ENCODE measurements around the gene PTPRN2.
A peak's percentile ranks its signal among the peaks of the same experiment; 100 is the strongest.
"Not testable (repeated sequence)": the region's sequence is repeated elsewhere in the genome, so short reads cannot be mapped to it uniquely, and the experiment has no call there.

PTPRN2 gene

DNA sequence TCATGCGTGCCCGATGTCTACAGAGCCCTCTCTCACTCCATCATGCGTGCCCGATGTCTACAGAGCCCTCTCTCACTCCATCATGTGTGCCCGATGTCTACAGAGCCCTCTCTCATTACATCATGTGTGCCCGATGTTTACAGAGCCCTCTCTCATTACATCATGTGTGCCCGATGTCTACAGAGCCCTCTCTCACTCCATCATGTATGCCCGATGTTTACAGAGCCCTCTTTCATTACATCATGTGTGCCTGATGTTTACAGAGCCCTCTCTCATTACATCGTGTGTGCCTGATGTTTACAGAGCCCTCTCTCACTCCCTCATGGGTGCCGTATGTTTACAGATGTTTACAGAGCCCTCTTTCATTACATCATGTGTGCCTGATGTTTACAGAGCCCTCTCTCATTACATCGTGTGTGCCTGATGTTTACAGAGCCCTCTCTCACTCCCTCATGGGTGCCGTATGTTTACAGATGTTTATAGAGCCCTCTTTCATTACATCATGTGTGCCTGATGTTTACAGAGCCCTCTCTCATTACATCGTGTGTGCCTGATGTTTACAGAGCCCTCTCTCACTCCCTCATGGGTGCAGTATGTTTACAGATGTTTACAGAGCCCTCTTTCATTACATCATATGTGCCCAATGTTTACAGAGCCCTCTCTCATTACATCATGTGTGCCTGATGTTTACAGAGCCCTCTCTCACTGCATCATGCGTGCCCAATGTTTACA is 739.7 kb downstream of the PTPRN2 start:
- not testable (repeated sequence) for DNase-seq

DNA sequence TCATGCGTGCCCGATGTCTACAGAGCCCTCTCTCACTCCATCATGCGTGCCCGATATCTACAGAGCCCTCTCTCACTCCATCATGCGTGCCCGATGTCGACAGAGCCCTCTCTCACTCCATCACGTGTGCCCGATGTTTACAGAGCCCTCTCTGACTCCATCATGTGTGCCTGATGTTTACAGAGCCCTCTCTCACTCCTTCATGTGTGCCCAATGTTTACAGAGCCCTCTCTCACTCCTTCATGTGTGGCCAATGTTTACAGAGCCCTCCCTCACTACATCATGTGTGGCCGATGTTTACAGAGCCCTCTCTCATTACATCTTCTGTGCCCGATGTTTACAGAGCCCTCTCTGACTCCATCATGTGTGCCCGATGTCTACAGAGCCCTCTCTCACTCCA is 740.9 kb downstream of the PTPRN2 start:
- DNase-seq: peak; percentile 14

DNA sequence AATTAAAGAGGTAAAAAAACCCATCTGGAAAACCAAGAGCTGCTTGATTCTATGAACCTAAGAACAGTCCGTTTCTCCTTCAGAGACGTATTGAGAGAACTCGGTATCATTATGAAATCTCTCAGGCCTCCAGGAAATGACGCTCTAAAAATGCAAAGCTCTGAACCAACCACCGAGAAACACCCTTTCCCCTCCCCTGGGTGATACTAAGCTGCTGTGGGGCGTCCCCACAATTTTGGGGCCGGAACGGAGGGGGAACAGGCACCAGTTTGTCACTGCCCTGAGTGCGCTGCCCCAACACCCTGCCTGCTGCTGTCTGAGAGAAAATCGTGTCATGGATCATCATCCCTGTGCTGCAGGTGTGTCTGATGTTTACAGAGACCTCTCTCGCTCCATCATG is 741.4 kb downstream of the PTPRN2 start:
- no peak for DNase-seq

DNA sequence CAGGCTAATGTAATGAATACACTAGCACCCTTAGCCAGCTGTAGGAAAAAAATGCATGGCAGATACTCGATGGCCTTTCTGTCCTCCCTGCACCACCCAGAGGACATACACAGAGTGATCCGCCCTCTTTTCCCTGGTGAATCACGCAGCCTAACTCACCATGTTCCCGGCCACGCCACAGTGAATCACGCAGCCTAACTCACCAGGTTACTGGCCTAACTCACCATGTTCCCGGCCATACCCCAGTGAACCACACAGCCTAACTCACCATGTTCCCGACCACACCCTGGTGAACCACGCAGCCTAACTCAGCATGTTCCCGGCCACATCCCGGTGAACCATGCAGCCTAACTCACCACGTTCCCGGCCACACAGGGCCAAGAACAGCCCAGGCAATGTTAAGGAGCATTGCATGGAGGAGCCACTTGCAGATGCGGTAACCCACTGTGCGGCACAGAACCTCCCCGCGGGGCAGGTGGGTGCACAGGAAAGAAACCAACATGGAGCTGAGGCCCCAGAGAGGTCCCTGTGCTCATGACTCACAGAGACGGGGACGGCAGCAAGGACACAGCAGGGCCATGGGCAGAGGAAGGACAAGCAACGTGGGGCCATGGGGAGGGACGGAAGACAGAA is 742.3 kb downstream of the PTPRN2 start:
- DNase-seq: no peak

DNA sequence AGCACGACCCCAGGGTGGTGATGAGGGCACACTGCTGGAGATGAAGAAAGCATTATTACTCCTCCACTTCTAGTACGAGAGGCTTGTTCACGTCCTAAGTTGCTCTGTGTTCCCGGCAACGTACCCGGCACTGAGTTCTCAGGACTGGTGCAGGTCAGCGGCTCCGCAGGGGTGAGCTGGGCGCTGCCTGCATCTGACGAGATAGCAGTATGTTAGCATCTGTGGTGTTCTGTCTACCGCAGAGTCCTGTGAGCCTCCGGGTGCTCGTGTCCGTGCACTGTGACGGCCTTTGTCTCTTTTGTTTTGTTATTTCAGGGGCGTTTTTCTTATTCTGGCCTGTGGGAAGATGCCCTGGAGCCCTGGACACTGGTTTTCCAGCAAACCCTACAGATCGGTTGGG is 743.0 kb downstream of the PTPRN2 start:
- no peak for DNase-seq

DNA sequence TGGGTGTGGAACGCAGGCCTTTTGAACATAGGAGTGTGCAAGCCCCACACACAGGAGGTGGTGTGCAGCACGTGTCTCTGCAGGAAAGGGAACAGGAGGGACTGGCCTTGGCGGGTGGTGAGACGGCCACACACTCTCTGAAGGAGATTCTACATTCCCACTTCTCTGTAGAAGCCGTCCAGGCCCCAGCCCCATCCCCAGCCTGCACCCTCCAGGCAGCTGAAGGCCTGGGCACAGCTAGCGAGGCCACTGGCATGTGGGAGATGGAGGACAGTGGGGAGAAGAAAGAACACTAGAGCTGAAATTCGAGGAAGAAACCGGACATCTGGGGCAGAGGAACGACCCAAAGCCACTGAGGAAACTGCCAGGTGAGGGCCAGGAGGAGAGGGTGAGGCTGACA is 743.5 kb downstream of the PTPRN2 start:
- DNase-seq: no peak

DNA sequence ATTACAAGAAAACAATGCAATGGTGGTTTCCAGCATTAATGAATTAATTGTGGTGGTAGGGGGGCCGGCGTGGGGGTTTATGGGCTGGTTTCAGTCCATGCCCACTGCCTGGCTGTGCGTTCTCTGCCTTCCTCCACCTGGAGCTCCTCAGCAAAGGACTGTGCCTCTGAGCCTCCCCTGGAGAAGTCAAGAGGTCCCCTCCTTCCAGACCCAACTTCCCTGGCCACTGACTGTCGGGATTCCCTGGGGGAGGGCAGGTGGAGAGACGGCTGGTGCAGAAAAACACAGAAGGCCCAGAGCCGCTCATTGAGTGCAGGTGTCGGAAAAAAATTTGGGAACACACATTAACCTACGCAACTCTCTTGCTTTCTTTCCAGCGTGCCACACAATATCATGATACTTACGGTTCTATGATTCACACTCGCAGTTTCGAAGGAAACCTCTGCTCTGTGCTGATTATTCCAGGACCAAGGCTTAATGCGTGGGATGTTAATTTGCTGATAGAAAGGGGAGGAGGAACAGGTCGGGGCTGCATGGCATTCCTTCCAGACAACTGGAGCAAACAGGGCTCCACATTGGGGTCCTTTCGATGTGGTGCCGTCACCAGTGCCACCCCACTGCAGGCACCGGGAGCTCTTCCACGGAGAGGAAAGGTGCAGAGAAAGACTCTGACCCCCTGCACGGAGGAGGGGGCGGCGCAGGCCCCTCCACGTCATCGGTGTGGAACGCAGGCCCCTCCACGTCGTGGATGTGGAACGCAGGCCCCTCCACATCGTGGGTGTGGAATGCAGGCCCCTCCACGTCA is 744.1 kb downstream of the PTPRN2 start:
- DNase-seq: no peak

DNA sequence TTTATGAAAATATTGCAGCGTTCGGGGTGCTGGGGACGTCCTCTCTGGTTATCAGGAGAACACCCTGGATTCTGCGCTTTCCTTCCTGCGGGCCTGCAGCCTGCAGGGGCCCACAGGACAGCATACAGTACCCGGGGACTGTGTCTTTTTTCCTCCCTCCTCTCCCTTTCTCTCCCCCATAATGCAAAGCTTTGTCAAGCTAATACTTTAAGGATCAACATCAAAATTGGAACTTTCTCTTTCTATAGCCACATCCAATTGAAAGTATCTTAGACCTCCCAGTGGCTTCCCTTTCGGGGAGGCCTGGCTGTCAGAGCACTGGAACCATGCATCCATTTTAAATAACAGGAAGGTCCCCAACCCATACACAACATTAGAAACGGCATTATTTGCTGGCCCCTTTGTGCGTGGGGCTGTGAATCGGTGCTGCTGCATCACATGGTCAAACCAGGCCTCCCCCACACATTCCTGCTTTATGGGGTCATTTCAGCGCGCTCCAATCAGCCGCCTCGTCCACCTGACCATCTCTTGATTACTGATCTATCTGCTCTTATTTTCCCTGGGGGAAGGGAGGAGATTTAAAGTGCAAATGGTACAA is 745.8 kb downstream of the PTPRN2 start:
- DNase-seq: no peak

DNA sequence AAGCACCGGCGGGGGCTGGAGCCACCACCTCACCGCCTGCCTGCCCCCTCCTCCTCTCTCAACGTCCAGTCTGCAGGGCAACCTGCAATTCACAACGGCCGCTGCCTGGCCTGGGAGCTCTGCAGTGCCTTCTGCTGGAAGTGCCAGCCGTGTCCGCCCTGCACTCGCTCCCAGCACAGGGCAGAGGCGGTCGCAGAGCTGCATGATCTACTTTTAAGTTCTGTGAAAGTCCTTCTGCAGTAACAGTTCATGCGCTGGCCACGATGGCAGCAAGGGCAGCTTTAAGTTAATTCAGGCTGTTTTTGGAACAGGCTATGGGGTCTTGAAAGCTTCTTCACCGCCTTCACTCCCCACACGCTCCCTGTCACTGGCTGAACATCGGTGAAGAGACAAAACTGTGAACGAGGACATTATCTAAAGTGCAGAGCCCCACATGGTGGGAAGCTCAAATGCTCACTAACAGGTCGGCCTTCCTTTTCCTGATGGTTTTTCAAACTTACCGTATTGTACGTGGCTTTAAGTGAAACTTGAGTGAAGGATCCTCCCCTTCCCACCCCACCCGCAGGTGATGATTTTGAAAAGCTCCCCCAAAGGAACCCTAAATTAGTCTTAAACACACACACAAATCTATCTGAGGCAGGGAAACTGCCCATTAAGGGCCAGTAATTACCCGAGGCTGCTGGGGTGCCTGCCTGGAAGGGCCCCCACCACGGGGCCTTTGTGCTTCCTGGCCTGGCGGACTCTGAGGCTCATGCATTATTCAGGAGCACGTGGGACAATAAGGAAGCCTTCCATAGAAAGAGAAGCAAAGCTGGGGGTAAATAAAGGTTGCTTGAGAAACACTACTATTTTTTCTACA is 746.5 kb downstream of the PTPRN2 start:
- DNase-seq: peak; percentile 17

DNA sequence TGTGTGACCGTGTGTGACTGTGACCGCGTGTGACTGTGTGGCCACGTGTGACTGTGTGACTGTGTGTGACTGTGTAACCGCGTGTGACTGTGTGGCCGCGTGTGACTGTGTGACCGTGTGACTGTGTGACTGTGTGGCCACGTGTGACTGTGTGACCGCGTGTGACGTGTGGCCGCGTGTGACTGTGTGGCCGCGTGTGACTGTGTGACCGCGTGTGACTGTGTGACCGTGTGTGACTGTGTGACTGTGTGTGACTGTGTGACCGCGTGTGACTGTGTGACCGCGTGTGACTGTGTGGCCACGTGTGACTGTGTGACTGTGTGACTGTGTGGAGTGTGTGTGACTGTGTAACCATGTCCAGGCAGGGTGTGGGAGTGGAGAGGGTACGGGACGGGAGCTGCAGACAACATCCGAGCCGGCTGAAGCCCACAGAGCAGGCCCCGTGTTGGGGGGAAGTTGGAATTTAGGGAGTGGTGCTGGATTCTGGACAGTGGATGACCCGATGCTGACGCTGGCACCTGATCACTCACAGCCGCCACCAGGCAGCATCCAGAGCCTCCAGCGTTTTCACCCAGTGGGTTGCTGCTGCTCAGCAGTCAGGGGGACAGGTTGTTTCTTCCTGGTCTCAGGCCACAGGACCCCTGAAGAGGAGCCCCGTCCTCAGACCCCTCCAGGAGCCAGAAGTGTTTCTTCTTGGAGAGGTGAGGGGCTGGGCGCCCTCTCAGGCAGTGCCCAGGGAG is 747.3 kb downstream of the PTPRN2 start:
- DNase-seq: no peak

DNA sequence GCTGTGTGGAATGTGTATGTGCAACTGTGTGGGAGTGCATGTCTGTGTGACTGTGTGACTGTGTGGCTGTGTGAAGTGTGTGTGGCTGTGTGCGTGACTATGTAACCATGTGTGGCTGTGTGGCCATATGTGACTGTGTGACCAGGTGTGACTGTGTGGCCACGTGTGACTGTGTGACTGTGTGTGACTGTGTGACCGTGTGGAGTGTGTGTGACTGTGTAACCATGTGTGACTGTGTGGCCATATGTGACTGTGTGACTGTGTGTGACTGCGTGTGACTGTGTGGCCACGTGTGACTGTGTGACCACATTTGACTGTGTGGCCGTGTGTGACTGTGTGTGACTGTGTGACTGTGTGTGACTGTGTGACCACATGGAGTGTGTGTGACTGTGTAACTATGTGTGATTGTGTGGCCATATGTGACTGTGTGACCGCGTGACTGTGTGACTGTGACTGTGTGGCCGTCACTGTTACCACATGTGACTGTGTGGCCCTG is 747.9 kb downstream of the PTPRN2 start:
- no peak for DNase-seq

DNA sequence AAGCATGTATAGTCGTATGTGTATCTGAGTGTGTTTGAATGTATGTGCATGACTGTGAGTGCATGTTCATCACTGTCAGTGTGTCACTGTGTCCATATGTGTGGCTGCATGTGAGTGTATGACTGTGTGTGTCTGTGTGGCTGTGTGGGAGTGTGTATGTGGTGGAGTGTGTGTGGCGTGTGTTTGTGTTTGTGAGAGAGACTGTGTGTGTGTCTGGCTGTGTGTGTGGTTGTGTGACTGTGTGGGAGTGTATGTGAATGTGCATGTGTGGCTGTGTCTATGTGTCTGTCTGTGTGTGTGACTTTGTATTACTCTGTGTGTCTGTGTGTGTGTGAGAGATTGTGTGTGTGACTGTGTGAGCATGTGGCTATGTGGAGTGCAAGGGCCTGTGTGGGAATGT is 748.4 kb downstream of the PTPRN2 start:
- DNase-seq: no peak

DNA sequence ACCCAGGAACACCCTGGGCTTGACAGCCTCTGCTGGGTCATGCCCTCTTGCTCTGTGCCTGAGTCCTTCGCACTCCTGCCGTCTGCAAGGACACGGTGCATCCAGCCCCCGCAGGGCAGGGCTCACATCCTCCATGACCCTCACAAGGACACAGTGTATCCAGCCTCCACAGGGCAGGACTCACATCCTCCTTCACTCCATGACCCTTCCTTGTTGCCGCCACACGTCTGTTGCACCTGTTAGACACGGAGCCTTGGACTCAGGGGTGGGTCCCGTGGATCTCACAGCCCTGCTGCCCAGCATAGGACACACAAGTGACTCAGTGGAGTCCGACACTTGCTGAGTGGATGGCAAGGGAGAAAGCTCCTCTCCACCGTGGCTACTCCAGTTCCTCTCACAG is 750.1 kb downstream of the PTPRN2 start:
- no peak for DNase-seq

DNA sequence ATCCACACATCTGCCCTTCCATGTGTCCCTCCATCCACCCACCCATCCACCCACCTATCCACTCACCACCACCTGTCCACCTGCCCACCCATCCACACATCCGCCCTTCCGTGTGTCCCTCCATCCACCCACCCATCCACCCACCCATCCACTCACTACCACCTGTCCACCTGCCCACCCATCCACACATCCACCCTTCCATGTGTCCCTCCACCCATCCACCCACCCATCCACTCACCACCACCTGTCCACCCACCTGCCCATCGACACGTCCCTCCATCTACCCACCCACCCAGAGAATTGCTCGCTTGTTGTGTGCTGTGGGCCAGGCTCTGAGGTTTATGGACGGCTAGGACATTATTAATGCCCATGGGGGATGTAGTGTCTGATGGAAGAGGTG is 750.6 kb downstream of the PTPRN2 start:
- DNase-seq: no peak

DNA sequence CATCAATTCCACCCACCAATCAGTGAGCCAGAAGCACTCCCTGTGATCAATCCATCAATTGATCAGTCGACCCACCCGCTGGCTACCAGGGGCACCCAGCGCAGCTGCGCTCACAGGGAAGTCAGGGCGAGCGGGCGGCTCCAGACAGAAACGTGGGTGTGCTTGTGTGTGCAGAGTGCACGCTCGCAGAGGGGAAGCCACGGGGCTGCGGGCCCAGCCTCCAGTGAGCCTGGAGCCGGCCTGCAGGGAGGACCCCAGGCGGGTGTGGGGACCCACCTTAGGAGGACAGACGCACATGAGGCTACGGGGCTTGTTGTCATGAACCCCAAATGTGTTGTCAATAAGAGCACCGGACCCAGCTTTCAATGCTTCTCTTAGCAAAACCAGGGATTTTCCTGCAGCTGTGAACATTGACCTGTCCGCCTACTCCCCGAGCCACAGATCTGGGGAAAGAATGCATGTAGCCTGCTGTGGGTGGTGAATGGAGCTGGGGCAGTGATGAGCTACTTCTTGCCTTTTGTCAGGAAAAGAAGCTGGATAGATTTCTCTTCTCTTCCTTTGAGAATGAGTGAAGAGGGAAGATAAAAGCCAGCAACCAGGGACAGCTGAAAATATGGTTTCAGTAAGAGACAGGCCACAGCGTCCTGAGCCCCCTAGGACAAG is 753.0 kb downstream of the PTPRN2 start:
- DNase-seq: no peak

DNA sequence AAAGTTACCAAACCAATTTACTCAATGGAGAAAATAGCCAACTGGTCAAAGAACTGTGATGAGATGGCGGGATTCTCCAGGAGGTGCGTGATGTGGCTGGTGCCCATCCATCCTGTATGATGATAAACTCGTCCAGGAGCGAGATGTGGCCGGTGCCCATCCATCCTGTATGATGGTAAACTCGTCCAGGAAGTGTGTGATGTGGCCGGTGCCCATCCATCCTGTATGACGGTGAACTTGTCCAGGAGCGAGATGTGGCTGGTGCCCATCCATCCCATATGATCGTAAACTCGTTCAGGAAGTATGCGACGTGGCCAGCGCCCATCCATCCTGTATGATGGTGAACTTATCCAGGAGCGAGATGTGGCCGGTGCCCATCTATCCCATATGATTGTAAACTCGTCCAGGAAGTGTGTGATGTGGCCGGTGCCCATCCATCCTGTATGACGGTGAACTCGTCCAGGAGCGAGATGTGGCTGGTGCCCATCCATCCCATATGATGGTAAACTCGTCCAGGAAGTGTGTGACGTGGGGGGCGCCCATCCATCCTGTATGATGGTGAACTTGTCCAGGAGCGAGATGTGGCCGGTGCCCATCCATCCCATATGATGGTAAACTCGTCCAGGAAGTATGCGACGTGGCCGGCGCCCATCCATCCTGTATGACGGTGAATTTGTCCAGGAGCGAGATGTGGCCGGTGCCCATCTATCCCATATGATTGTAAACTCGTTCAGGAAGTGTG is 754.6 kb downstream of the PTPRN2 start:
- no peak for DNase-seq

DNA sequence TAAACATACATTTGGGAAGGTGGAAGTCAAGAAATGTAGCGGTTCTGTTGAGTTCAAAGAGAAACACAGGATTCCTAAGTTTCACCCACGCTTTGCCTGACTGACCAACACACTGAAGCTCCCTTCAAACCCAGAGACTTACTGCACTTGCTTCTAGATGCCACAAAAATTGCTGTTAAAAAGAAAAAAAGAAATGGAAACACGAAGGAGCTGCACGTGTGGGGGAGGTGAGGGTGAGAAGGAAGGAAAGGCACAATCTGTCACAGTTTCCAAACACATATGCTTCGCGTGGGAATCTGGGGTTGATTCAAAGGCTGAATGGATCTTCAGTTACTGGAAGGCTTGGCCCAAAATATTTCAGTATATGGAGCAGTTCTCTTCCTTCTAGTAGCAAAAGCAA is 755.2 kb downstream of the PTPRN2 start:
- DNase-seq: no peak

DNA sequence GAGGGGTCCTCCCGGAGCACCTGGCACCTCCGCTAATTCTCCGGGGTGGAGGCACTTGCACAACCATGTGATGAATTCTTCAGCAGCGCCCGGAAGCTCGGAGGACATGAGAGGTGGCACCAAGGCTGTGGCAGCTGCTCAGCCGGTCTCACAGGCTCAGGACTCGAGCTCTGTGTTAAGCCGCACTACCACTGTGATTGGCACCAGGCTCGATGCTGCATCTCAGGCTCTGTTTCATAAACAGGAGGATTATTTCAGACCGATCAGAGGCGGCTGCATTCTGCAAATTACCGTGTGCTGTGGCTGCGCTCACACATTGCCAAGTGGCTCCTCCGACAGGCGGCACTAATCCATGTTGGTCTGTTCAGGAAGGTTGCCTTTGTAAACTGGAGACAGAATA is 755.6 kb downstream of the PTPRN2 start:
- no peak for DNase-seq

DNA sequence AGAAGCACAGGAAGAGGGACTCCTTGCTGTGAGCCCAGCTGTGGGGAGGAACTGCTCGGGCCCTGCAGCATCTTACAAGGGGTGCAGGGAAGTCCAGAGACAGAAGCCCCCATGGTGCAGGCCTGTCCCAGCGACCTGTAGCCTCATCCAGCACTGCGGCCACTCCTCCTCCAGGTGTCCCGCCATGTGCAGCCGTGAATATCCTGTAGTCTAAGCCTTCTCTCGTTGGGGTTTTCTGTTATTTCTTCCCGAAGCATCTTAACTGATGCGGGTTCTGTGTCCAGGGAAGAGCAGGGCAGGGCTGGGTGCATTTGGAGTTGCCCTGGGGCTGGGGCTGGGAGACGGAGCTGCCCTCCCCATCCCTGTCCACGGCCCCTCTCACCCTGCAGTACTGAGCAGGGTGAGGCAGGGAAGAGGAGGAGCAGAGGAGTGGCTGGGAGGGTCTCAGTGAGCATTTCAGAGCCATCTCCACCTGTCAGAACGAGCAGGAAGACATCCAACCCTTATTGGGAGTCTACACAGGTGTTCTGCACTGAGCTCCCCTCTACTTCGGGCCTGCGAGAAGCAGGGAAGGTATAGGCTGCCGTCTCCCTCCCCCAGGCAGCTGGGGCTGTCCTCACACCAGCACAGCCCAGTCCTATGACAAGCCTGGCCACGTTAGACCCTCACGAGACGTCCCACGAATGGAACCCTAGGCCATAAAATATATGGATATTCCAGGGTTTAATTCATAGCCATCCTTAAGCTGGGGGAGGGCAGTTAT is 756.3 kb downstream of the PTPRN2 start:
- no peak for DNase-seq

DNA sequence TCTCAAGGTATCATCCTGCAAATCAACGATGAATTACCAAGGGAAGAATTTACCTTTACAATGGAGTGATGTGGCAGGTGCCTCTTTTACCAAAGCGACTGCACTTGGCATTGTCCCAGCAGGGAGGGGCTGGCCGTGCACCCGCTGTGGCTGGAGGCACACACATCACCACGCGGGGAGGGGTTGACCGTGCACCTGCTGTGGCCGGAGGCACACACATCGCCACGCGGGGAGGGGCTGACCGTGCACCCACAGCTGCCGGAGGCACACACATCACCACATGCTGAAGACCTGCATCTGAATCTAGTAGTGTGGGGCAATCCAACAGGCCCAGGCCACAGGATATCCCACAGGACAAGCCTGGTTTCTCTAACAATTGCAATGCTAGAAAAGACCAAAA is 757.3 kb downstream of the PTPRN2 start:
- peak; percentile 6 for DNase-seq
